ENCODE measurements around the gene SNAI3.

GRCh38 chr16:88654363-88655052, 31.8 kb downstream of the SNAI3 start:
- TF ChIP-seq CTCF (IDR thresholded peaks at IDR 0.05; ENCODE audit: insufficient read depth, low read length, poor library complexity, severe bottlenecking) (no peak), EZH2phosphoT487 (conservative IDR thresholded peaks at IDR 0.05; ENCODE audit: low read length) (no peak)

All from SU-DHL-6 (cell line).